ENCODE data around the gene ADSS1. TPM values are rescaled to one million over a fixed set of nuclear protein-coding genes. Genes with fewer than 3 reads are reported as not detected.

The ADSS1 gene
- total RNA-seq, 3 donors from 2014 or later = 6.9 to 13.0 (median 7.3) TPM

DNA sequence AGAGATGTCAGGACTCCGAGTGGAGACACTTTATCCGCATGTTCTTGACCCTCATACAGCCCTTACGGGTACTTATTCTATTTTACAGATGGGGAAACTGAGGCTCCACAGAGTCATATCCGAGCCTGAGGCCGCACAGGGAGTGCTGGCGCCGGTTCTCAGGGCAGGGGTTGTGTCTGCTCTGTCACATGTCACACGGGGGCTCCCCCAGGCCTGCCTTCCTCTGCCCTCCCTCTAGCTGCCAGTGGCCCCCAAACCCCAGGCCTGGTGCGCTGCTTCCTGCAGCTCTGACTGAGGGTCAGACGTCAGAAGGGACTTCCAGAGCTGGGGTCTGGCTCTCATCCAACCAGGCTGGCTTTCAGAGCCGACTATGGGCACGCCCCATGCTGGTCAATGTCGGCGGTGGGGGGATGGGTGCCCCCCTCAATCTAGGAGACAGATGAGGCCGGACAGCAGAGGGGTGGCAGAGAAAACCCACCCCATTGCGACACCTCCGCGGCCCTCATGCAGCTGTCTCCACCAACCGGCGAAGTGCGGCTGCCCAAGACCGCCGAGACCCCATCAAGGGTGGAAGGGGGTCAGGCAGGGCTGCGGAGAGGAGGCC, 35.4 kb upstream of the ADSS1 start:
- Histone ChIP-seq H3K27me3 (no peaks in the 10 kb centered on the region), H3K27ac (peak overlapping the region; percentile 90 to 91), H3K36me3 (no peaks in the 10 kb centered on the region), H3K9me3 (no peaks in the 10 kb centered on the region), H3K4me1 (peaks cover 17 to 40% of the 10 kb centered on the region in 2 donors), H3K4me3 (peak overlapping the region; percentile 83 to 98 (median 90))
- intact Hi-C loops (cut with DNase I; ENCODE audit: low total_unique reads) = no loop called here
- no peak for DNase-seq (ENCODE audit: low spot score in 2 of 2)
- TF ChIP-seq POLR2AphosphoS5 (IDR thresholded peaks at IDR 0.05) (no peak), POLR2A (IDR thresholded peaks at IDR 0.05) (no peak), CTCF (IDR thresholded peaks at IDR 0.05) (no peak)

DNA sequence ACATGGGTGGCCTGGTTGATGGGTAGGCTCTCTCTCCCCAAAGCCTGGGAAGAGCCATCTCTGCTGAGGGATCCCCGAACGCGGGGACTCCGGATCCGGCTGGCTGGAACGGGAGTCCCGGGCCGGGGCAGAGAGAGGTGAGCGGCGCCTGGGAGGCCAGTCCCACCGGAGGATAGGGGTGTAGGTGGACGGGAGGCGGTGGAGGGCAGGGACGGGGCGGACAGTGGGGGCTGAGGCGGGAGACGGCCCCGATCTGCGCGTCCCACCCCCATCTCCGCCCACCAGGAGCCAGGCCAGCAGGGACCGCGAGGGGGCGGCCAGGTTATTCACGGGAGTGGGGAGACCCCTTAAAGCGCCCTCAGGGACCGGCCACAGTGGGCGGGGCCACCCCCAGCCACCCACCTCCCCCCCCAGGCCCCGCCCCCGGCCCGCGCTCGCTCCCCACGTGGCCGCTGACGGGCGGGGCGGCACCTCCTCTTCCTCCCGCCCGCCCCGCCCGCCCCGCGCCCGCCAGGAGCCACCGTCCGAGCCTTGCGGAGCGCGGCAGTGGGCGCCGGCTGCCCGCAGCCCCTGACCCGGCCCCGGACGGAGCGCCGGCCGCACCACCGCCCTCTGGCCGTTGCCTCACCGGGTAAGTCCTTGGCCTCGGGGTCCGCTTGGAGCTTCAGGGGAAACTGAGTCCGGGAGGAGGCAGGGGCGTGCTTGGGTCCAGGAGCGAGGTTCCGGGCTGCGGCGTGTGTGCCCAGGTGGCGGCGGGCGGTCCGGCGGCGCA, 34.7 kb upstream of the ADSS1 start, which contains the start of gene INF2:
Gene INF2, plus strand, starts transcription at position 510 of the 772 bp plus-strand sequence. CDS start 11,748 bp downstream, outside the sequence.
- H3K4me1 ChIP-seq = peaks cover 17 to 40% of the 10 kb centered on the region in 2 donors
- TF ChIP-seq POLR2A (IDR thresholded peaks at IDR 0.05) = no peak
- no peak for TF ChIP-seq CTCF (IDR thresholded peaks at IDR 0.05)
- no peak for TF ChIP-seq POLR2AphosphoS5 (IDR thresholded peaks at IDR 0.05)
- H3K27ac ChIP-seq = peak within 1 kb of the TSS; percentile 90 to 91
- H3K27me3 ChIP-seq = no peaks in the 10 kb centered on the region
- DNase-seq (ENCODE audit: low spot score in 2 of 2) = no peak
- peak within 1 kb of the TSS; percentile 83 to 98 (median 90) for H3K4me3 ChIP-seq
- no peaks in the 10 kb centered on the region for H3K36me3 ChIP-seq
- no peaks in the 10 kb centered on the region for H3K9me3 ChIP-seq
- intact Hi-C loops (cut with DNase I; ENCODE audit: low total_unique reads) = no loop called here

- peak overlapping the region; percentile 83 to 98 (median 90) for H3K4me3 ChIP-seq
- H3K4me1 ChIP-seq = peaks cover 23 to 44% of the 10 kb centered on the region in 2 donors
- intact Hi-C loops (cut with DNase I; ENCODE audit: low total_unique reads) = no loop called here
These were observed 33.9 kb upstream of the ADSS1 start for GRCh38 chr14:104689881-104690711.

GRCh38 chr14:104690861-104691455, 33.1 kb upstream of the ADSS1 start:
- Histone ChIP-seq H3K4me3 (peak overlapping the region; percentile 83 to 98 (median 90)), H3K4me1 (peaks cover 23 to 46% of the 10 kb centered on the region in 2 donors), H3K9me3 (no peaks in the 10 kb centered on the region), H3K36me3 (no peaks in the 10 kb centered on the region), H3K27ac (peak overlapping the region; percentile 90 to 91), H3K27me3 (no peaks in the 10 kb centered on the region)
- intact Hi-C loops (cut with DNase I; ENCODE audit: low total_unique reads) = no loop called here
- TF ChIP-seq POLR2AphosphoS5 (IDR thresholded peaks at IDR 0.05) (no peak), CTCF (IDR thresholded peaks at IDR 0.05) (no peak), POLR2A (IDR thresholded peaks at IDR 0.05) (no peak)
- no peak for DNase-seq (ENCODE audit: low spot score in 2 of 2)

More at GRCh38 chr14:104689881-104690711, 33.9 kb upstream of the ADSS1 start:
- H3K27ac ChIP-seq = peak overlapping the region; percentile 90 to 91
- no peaks in the 10 kb centered on the region for H3K9me3 ChIP-seq
- no peak for DNase-seq (ENCODE audit: low spot score in 2 of 2)
- H3K36me3 ChIP-seq = no peaks in the 10 kb centered on the region
- no peaks in the 10 kb centered on the region for H3K27me3 ChIP-seq
- TF ChIP-seq POLR2AphosphoS5 (IDR thresholded peaks at IDR 0.05) (no peak), POLR2A (IDR thresholded peaks at IDR 0.05) (no peak), CTCF (IDR thresholded peaks at IDR 0.05) (no peak)
